ENCODE results near the gene KIF22.

DNA sequence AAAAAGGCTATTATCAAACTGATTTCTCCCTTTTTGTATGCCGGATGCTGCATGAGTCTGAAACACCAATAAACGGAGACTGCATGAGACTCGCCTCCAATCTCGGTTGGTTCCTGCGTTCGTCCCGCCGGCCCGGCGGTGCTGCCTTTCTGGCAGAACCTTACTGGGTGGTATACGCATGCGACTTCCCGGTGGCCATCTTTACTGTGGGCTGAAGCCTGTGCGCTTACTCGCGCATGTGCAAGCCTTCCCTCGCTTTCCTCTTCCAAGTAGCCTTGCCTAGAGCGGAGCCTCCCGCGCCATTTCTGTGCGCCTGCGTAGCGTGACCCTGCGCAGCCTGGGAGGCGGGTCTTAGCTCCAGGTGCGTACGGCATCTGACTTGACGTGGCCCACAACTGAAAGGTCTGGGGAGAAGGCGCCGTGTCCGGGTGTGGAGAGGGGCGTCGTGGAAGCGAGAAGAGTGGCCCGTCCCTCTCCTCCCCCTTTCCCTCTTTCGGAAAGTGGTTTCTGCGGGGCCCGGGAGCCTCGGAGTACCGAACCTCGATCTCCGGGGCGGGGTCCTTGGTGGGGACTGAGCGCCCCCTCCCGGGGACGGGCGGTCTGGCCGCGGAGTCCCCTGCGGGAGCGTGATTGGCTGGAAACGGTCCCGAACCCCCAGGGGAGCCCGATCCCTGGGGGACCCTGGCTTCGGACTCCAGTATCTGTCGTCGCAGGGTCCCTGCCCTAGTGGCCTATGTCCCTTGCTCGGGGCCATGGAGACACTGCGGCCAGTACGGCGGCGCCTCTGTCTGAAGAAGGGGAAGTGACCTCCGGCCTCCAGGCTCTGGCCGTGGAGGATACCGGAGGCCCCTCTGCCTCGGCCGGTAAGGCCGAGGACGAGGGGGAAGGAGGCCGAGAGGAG is 25.5 kb downstream of the KIF22 start, which contains the start of gene PAGR1:
- TF ChIP-seq GABPA (IDR thresholded peaks at IDR 0.05; ENCODE audit: low read depth): peak; percentile 56
- TF ChIP-seq FOXJ3 (CRISPR knock-in tag; IDR thresholded peaks at IDR 0.05): no peak
- peak; percentile 99 for TF ChIP-seq YY1 (IDR thresholded peaks at IDR 0.05; ENCODE audit: low read depth)
- TF ChIP-seq, protein P1, sequence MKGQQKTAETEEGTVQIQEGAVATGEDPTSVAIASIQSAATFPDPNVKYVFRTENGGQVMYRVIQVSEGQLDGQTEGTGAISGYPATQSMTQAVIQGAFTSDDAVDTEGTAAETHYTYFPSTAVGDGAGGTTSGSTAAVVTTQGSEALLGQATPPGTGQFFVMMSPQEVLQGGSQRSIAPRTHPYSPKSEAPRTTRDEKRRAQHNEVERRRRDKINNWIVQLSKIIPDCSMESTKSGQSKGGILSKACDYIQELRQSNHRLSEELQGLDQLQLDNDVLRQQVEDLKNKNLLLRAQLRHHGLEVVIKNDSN (IDR thresholded peaks at IDR 0.05; ENCODE audit: borderline replicate concordance, low read depth): peak; percentile 9; the same call in 1 of the 2 replicates
- peak; percentile 71; the same call in 1 of the 2 replicates for TF ChIP-seq SIN3A (IDR thresholded peaks at IDR 0.05; ENCODE audit: borderline replicate concordance, low read depth, low read length)
- TF ChIP-seq, protein P2, sequence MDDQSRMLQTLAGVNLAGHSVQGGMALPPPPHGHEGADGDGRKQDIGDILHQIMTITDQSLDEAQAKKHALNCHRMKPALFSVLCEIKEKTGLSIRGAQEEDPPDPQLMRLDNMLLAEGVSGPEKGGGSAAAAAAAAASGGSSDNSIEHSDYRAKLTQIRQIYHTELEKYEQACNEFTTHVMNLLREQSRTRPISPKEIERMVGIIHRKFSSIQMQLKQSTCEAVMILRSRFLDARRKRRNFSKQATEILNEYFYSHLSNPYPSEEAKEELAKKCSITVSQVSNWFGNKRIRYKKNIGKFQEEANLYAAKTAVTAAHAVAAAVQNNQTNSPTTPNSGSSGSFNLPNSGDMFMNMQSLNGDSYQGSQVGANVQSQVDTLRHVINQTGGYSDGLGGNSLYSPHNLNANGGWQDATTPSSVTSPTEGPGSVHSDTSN (IDR thresholded peaks at IDR 0.05): no peak; the same call in 1 of the 2 replicates
- peak; percentile 70; the same call in 1 of the 2 replicates for TF ChIP-seq RFX5 (IDR thresholded peaks at IDR 0.05; ENCODE audit: low read length)
- peak; percentile 70; the same call in 1 of the 2 replicates for TF ChIP-seq ELF1 (IDR thresholded peaks at IDR 0.05)
- TF ChIP-seq EZH2phosphoT487 (IDR thresholded peaks at IDR 0.05; ENCODE audit: borderline replicate concordance, low read depth): no peak
- TF ChIP-seq, protein P3, sequence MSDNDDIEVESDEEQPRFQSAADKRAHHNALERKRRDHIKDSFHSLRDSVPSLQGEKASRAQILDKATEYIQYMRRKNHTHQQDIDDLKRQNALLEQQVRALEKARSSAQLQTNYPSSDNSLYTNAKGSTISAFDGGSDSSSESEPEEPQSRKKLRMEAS (IDR thresholded peaks at IDR 0.05; ENCODE audit: low read depth): peak; percentile 73; the same call in 1 of the 2 replicates
- no peak for TF ChIP-seq MEF2A (IDR thresholded peaks at IDR 0.05; ENCODE audit: borderline replicate concordance, low read depth)

Data from SK-N-SH (cell line).